ENCODE results near the gene CDC42EP5. TPM values are rescaled to one million over a fixed set of nuclear protein-coding genes. Genes with fewer than 3 reads are reported as not detected.

CDC42EP5 gene
- total RNA-seq, 1 donor from 2014 or later = 6.7 TPM

- Mint-ChIP-seq H3K9me3 (peaks cover 12% of the 10 kb centered on the region), H3K4me3 (peak within 1 kb of the TSS; percentile 94), H3K4me1 (peaks cover 46% of the 10 kb centered on the region), H3K27ac (ENCODE audit: unreplicated experiment) (peak within 1 kb of the TSS; percentile 74), H3K36me3 (ENCODE audit: low read depth) (peaks cover 15% of the 10 kb centered on the region), H3K27me3 (ENCODE audit: low read depth) (no peaks in the 10 kb centered on the region)
- DNase-seq (ENCODE audit: low read depth, low spot score) = peak; percentile 77
- TF ChIP-seq CTCF (conservative IDR thresholded peaks at IDR 0.05) = peak; percentile 71
Observed at GRCh38 chr19:54415208-54415900, 57.7 kb downstream of the CDC42EP5 start, which contains the start of gene TTYH1. TSS of gene TTYH1 (plus strand) at chr19:54415464. CDS start at chr19:54415553, 89 bp downstream.

Other genes with a start within 250 kb of the CDC42EP5 start
- gene LILRA6, start 230.5 kb downstream of the CDC42EP5 start, total RNA-seq = not detected in 2 replicates
- gene LILRB5, start 216.0 kb downstream of the CDC42EP5 start, total RNA-seq = not detected in 2 replicates
- gene LILRB2, start 192.2 kb downstream of the CDC42EP5 start, total RNA-seq = not detected in 2 replicates
- gene LILRA5, start 160.1 kb downstream of the CDC42EP5 start, total RNA-seq = not detected in 2 replicates
- not detected in 2 replicates for gene LILRA4, start 134.1 kb downstream of the CDC42EP5 start, total RNA-seq
- gene LAIR1, start 108.4 kb downstream of the CDC42EP5 start, total RNA-seq = not detected in 2 replicates
- 180 and 207 TPM in 2 replicates for gene TTYH1, start 57.8 kb downstream of the CDC42EP5 start, total RNA-seq
- 157 and 161 TPM in 2 replicates for gene LENG8, start 24.1 kb downstream of the CDC42EP5 start, total RNA-seq
- gene LENG9, start 9.5 kb downstream of the CDC42EP5 start, total RNA-seq = 2.5 and 3.0 TPM in 2 replicates
- not detected in 2 replicates for gene LAIR2, start 29.5 kb upstream of the CDC42EP5 start, total RNA-seq
- not detected in 2 replicates for gene LILRA2, start 100.5 kb upstream of the CDC42EP5 start, total RNA-seq
- gene LILRA1, start 120.3 kb upstream of the CDC42EP5 start, total RNA-seq = not detected in 2 replicates
- not detected in 2 replicates for gene LILRB1, start 157.2 kb upstream of the CDC42EP5 start, total RNA-seq
- not detected in 2 replicates for gene LILRB4, start 189.7 kb upstream of the CDC42EP5 start, total RNA-seq